DOHH2 (cell line): Measurements from ENCODE around the gene CEP78.
"Not testable (repeated sequence)": the region's sequence is repeated elsewhere in the genome, so short reads cannot be mapped to it uniquely, and the experiment has no call there.

Experiments
- H3F3A ChIP-seq: fragments of 200-600 bp; sonication (generic), shearing (Covaris generic); 2 replicates; pipeline ENCODE4 v1.6.0; 2016; ENCODE audit warnings: antibody characterized with exemption, mild to moderate bottlenecking; ENCODE audit not compliant: control insufficient read depth, insufficient read depth
- H3K27ac ChIP-seq: fragments of 200-600 bp; sonication (generic); 2 replicates; pipeline ENCODE4 v1.5.1; 2014; ENCODE audit warnings: low read depth, mild to moderate bottlenecking, low read length, moderate library complexity
- H3K27me3 ChIP-seq: fragments of 200-600 bp; sonication (generic); 2 replicates; pipeline ENCODE4 v1.6.1; 2014; ENCODE audit warnings: mild to moderate bottlenecking, low read length, mixed read lengths; ENCODE audit not compliant: control insufficient read depth
- H3K36me3 ChIP-seq: fragments of 200-600 bp; sonication (generic); 2 replicates; pipeline ENCODE4 v1.6.1; 2014; ENCODE audit warnings: mild to moderate bottlenecking, low read length, moderate library complexity, mixed read lengths; ENCODE audit not compliant: control insufficient read depth
- H3K4me1 ChIP-seq: fragments of 200-600 bp; sonication (generic); 2 replicates; pipeline ENCODE4 v1.6.1; 2014; ENCODE audit warnings: mild to moderate bottlenecking, low read length, mixed read lengths; ENCODE audit not compliant: control insufficient read depth
- H3K4me2 ChIP-seq: fragments of 200-600 bp; sonication (generic); 2 replicates; pipeline ENCODE4 v1.6.0; 2014; ENCODE audit warnings: mild to moderate bottlenecking, low read length, moderate library complexity
- H3K4me3 ChIP-seq: fragments of 200-600 bp; sonication (generic); 2 replicates; pipeline ENCODE4 v1.5.1; 2014; ENCODE audit warnings: mild to moderate bottlenecking, low read length, mixed read lengths
- H3K79me2 ChIP-seq: fragments of 200-600 bp; sonication (generic); 2 replicates; pipeline ENCODE4 v1.6.1; 2014; ENCODE audit warnings: mild to moderate bottlenecking, low read length, mixed read lengths; ENCODE audit not compliant: control insufficient read depth
- H3K9me2 ChIP-seq: fragments of 200-600 bp; sonication (generic); replicated peaks from 2 replicates; pipeline ENCODE4 v1.6.1; 2014; ENCODE audit warnings: mild to moderate bottlenecking, low read length, mixed read lengths; ENCODE audit not compliant: control insufficient read depth
- H3K9me3 ChIP-seq: fragments of 200-600 bp; sonication (generic); 2 replicates; pipeline ENCODE4 v1.6.1; 2014; ENCODE audit warnings: antibody characterized with exemption, low read length, mixed read lengths; ENCODE audit not compliant: control insufficient read depth, insufficient read depth
- H4K20me1 ChIP-seq: fragments of 200-600 bp; sonication (generic); 2 replicates; pipeline ENCODE4 v1.6.0; 2014; ENCODE audit warnings: low read depth, mild to moderate bottlenecking, antibody characterized with exemption, low read length, moderate library complexity; ENCODE audit not compliant: control insufficient read depth, insufficient read depth
- EZH2phosphoT487 ChIP-seq: fragments of 200-600 bp; sonication (generic); IDR thresholded peaks from 2 replicates; pipeline ENCODE4 v1.6.1; 2017; ENCODE audit warnings: borderline replicate concordance, mild to moderate bottlenecking, antibody characterized with exemption, low read length, moderate library complexity, mixed read lengths
- TF ChIP-seq, protein P1 (sequence below): fragments of 200-600 bp; sonication (generic); IDR thresholded peaks from one replicate; pipeline ENCODE4 v1.5.1; 2014; ENCODE audit warnings: antibody characterized with exemption, mild to moderate bottlenecking, low read depth, low read length; ENCODE audit not compliant: poor library complexity, severe bottlenecking

CEP78 gene

DNA sequence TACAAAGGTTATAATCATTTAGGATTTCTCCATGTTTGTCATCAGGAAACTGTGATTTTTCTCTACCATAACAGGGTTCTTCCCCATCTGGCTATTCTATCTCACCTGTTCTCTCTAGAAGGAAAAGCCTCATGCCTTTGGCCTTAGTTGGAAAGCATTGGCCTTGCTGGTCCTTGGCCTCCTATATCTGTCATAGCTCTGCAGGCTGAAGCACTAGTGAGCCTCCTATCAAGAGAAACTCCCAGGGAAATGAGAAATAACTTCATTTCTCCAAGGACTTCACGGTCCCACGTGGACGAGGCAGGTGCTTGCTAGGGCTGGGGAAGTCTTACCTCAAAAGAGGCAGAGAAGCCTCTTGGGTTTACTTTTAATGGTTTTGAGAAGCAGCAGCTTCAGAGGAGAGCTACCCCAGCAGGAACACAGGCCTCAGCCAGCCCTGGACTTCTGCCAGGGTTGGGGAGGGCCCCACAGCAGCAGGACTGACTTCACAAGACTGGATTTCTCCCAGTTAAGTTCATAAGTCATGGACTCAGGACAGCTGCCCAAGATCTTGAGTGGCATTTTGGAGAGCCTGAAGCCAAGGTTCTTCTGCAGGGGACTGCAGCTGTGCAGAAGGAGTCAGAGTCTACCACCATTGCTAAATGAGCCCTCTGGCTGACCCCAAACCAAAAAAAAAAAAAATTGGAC lies 45.2 kb downstream of the CEP78 start:
- Histone ChIP-seq H3K4me2 (no peak overlapping the region), H3K27ac (no peak overlapping the region), H3K4me1 (no peaks in the 10 kb centered on the region)

DNA sequence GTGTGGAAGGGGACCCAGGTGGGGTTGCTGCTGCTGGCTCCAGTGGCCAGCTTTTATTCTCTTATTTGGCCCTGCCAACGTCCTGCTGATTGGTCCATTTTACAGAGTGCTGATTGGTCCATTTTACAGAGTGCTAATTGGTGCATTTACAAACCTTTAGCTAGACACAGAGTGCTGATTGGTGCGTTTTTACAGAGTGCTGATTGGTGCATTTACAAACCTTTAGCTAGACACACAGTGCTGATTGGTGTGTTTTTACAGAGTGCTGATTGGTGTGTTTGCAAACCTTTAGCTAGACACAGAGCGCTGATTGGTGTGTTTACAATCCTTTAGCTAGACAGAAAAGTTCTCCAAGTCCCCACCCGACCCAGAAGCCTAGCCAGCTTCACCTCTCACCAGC lies 48.3 kb downstream of the CEP78 start:
- not testable (repeated sequence) for H3K9me3 ChIP-seq, H3K27me3 ChIP-seq, H3K4me2 ChIP-seq, H4K20me1 ChIP-seq, H3K9me2 ChIP-seq, H3K4me1 ChIP-seq, H3K4me3 ChIP-seq, H3K27ac ChIP-seq, H3K36me3 ChIP-seq, H3F3A ChIP-seq, H3K79me2 ChIP-seq

More for the DNA sequence above, 45.2 kb downstream of the CEP78 start:
- no peak overlapping the region for H3K4me3 ChIP-seq
- no peaks in the 10 kb centered on the region for H3K36me3 ChIP-seq
- no peaks in the 10 kb centered on the region for H3K79me2 ChIP-seq
- H3K27me3 ChIP-seq, result no peaks in the 10 kb centered on the region
- no peaks in the 10 kb centered on the region for H3K9me3 ChIP-seq
- no peaks in the 10 kb centered on the region for H3K9me2 ChIP-seq
- no peaks in the 10 kb centered on the region for H4K20me1 ChIP-seq
- TF ChIP-seq, protein P1, sequence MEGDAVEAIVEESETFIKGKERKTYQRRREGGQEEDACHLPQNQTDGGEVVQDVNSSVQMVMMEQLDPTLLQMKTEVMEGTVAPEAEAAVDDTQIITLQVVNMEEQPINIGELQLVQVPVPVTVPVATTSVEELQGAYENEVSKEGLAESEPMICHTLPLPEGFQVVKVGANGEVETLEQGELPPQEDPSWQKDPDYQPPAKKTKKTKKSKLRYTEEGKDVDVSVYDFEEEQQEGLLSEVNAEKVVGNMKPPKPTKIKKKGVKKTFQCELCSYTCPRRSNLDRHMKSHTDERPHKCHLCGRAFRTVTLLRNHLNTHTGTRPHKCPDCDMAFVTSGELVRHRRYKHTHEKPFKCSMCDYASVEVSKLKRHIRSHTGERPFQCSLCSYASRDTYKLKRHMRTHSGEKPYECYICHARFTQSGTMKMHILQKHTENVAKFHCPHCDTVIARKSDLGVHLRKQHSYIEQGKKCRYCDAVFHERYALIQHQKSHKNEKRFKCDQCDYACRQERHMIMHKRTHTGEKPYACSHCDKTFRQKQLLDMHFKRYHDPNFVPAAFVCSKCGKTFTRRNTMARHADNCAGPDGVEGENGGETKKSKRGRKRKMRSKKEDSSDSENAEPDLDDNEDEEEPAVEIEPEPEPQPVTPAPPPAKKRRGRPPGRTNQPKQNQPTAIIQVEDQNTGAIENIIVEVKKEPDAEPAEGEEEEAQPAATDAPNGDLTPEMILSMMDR, result no peak
- TF ChIP-seq EZH2phosphoT487, result no peak
- H3F3A ChIP-seq, result no peaks in the 10 kb centered on the region

GRCh38 chr9:78286125-78286524 lies 50.2 kb downstream of the CEP78 start:
- Histone ChIP-seq H3K27me3 (no peaks in the 10 kb centered on the region), H3K9me3 (no peaks in the 10 kb centered on the region), H3K4me3 (no peak overlapping the region), H3K36me3 (no peaks in the 10 kb centered on the region), H4K20me1 (no peaks in the 10 kb centered on the region), H3K79me2 (no peaks in the 10 kb centered on the region), H3K9me2 (no peaks in the 10 kb centered on the region), H3K4me2 (no peak overlapping the region), H3F3A (no peaks in the 10 kb centered on the region), H3K27ac (no peak overlapping the region), H3K4me1 (peaks cover under 1% of the 10 kb centered on the region; the same call in 1 of the 2 replicates)
- TF ChIP-seq EZH2phosphoT487, result no peak
- TF ChIP-seq, protein P1, result no peak

DNA sequence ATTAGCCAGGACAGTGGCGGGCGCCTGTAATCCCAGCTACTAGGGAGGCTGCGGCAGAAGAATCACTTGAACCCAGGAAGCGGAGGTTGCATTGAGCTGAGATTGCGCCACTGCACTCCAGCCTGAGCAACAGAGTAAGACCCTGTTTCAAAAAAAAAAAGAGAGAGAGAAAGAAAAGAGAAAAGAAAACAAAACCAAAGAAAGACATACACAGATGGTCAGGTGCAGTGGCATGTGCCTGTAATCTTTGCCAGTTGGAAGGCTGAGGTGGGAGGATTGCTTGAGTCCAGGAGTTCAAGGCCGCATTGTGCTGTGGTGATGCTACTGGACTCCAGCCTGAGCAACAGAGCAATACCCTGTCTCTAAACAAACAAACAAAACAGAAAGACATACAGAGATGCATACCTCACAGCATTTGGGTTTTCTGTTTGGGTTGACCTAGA lies 51.1 kb downstream of the CEP78 start:
- no peaks in the 10 kb centered on the region for H3F3A ChIP-seq
- H4K20me1 ChIP-seq, result no peaks in the 10 kb centered on the region
- no peaks in the 10 kb centered on the region for H3K9me3 ChIP-seq
- H3K27ac ChIP-seq, result no peak overlapping the region
- TF ChIP-seq, protein P1, result no peak
- no peak for TF ChIP-seq EZH2phosphoT487
- H3K9me2 ChIP-seq, result no peaks in the 10 kb centered on the region
- no peaks in the 10 kb centered on the region for H3K27me3 ChIP-seq
- no peak overlapping the region for H3K4me3 ChIP-seq
- H3K36me3 ChIP-seq, result no peaks in the 10 kb centered on the region
- H3K4me1 ChIP-seq, result peaks cover 5% of the 10 kb centered on the region; the same call in 1 of the 2 replicates
- H3K4me2 ChIP-seq, result no peak overlapping the region
- no peaks in the 10 kb centered on the region for H3K79me2 ChIP-seq
